HAP-1 (cell line): ENCODE results near the gene ZNF563.
"Not testable (repeated sequence)": the region's sequence is repeated elsewhere in the genome, so short reads cannot be mapped to it uniquely, and the experiment has no call there.

Source experiments
- DNase-seq, 2 experiments: peaks; one replicate each; pipeline ENCODE4 v3.0.0-alpha.2; 2016 to 2020; ENCODE audit warnings: low spot score in 2 of 2
- H3K27me3 ChIP-seq: fragments of 250-450 bp; sonication (Bioruptor Pico); 2 replicates; pipeline ENCODE4 v1.5.1; 2020; ENCODE audit warnings: low read depth, mild to moderate bottlenecking, moderate library complexity
- H3K36me3 ChIP-seq: fragments of 250-450 bp; sonication (Bioruptor Pico); replicated peaks from 2 replicates; pipeline ENCODE4 v1.5.1; 2020; ENCODE audit warnings: mild to moderate bottlenecking
- H3K4me1 ChIP-seq: fragments of 250-450 bp; sonication (Bioruptor Pico); 2 replicates; pipeline ENCODE4 v1.5.1; 2020; ENCODE audit warnings: mild to moderate bottlenecking
- H3K4me3 ChIP-seq: fragments of 250-450 bp; sonication (Bioruptor Pico); 2 replicates; pipeline ENCODE4 v1.5.1; 2020; ENCODE audit warnings: mild to moderate bottlenecking, moderate library complexity
- H3K9me3 ChIP-seq: fragments of 250-450 bp; sonication (Bioruptor Pico); 2 replicates; pipeline ENCODE4 v1.5.1; 2020; ENCODE audit warnings: mild to moderate bottlenecking, moderate library complexity
- in situ Hi-C: fragments of 300-500 bp; cut with MboI; formaldehyde crosslinking; loops from 3 replicates; pipeline ENCODE4 v1.14.3; 2020; ENCODE audit warnings: low sequenced_read_pairs, inconsistent platforms, mixed read lengths

Gene ZNF563

DNA sequence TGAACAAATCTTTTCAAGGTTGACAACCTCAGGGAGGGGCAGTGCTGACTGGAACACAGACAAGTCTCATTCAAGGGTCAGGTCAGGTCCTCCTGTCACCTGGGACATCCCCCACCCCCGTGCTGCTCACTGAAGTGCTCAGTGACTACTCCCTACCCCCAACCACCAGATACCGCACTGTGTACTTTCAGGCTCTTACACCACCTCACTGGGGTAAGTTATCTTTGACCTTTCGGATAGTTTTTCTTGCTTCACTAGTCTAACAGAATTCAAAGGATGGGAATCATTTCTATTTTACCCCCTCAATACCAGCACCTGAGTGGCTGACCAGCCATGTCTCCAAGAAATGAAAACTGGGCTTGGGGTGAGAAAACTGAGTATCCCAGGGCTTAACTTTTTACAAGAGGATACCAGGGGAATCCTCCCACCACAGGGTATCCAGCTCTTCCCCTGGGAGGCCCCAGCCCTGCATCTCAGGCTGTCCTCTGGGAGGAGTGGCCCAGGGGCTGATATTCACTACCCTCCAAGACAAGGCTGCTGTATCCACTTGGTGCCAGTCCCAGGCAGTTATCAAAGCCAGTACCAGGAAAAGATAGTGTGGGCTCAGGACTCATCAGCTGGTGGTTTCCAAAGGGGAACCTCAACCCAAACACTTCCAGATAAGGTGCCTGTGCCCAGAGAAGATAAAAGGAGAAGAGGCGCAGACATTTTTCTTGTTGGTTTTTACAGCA lies 2.1 kb downstream of the ZNF563 start:
- in situ Hi-C loops = no loop called here
- H3K9me3 ChIP-seq = no peaks in the 10 kb centered on the region

DNA sequence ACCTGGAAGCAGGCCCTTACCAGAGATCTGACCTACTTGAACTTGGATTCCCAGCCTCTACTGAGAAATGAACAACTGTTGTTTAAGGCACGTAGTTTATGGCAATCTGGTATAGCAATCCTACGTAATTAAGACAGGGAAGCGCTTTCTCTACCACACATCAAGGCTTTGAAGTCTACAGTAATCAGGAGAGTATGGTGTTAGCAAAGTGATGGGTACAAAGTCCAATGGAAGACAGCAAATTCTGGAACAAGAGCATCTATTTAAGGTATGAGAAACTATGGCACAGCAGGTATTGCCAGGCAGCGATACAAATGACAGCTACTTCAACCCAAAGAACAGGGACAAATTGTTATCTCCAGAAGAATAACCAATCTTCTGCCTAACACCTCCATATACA lies 3.1 kb downstream of the ZNF563 start:
- Histone ChIP-seq H3K27me3 (no peaks in the 10 kb centered on the region), H3K9me3 (no peaks in the 10 kb centered on the region; the same call in 1 of the 2 replicates), H3K4me3 (no peak overlapping the region), H3K4me1 (peaks cover 3% of the 10 kb centered on the region; the same call in 1 of the 2 replicates), H3K36me3 (no peaks in the 10 kb centered on the region)
- in situ Hi-C loops = no loop called here
- no peak for DNase-seq

More for the DNA sequence above, 2.1 kb downstream of the ZNF563 start:
- peaks cover 3% of the 10 kb centered on the region; the same call in 1 of the 2 replicates for H3K4me1 ChIP-seq
- H3K27me3 ChIP-seq = no peaks in the 10 kb centered on the region
- no peaks in the 10 kb centered on the region for H3K36me3 ChIP-seq
- no peak overlapping the region for H3K4me3 ChIP-seq
- no peak for DNase-seq

DNA sequence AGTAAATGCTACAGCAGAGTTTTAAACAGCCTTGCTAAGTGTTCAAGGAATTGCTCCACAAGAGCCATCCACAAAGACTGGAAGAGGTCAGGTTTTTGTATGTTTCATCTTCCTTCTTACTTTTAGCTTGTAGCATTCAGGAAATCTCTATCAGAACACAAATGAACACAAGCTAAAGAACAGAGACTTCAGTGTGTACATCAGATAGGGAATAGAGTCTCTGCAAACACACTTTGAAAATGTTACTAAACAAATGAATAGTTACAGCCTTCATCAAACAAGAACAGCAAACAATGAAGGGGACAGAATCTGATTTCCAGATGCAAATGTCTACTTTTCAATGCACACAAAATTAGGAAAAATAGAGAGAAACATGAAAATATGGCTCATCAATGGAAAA lies 7.7 kb downstream of the ZNF563 start:
- Histone ChIP-seq H3K4me1 (no peaks in the 10 kb centered on the region), H3K9me3 (peaks cover 3% of the 10 kb centered on the region), H3K4me3 (no peak overlapping the region), H3K27me3 (no peaks in the 10 kb centered on the region), H3K36me3 (no peaks in the 10 kb centered on the region)
- in situ Hi-C loops = no loop called here
- no peak for DNase-seq

DNA sequence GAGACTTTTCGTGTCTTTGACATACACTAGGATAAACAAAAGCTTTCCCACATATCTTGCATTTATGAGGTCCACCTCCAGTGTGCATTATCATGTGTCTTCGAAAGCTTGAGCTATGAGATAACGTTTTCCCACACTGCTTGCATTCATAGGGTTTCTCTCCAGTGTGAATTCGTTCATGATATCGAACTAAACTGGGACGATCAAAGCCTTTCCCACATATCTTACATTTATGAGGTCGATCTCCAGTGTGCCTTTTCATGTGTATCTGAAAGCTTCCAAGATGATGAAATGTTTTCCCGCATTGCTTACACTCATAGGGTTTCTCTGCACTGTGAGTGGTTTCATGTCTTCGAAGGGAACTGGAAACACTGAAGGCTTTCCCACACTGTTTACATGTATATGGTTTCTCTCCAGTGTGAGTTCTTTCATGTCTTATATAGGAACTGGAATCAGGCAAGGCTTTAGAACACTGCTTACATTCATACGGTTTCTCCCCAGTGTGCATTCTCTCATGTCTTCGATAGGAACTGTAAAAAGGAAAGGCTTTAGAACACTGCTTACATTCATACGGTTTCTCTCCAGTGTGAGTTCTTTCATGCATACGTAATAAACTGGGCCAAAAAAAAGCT lies 14.5 kb downstream of the ZNF563 start:
- Histone ChIP-seq H3K27me3 (no peaks in the 10 kb centered on the region), H3K4me1 (no peaks in the 10 kb centered on the region), H3K4me3 (no peak overlapping the region), H3K36me3 (no peaks in the 10 kb centered on the region), H3K9me3 (peaks cover 9% of the 10 kb centered on the region; the same call in 1 of the 2 replicates)
- in situ Hi-C loops = no loop called here
- no peak for DNase-seq

DNA sequence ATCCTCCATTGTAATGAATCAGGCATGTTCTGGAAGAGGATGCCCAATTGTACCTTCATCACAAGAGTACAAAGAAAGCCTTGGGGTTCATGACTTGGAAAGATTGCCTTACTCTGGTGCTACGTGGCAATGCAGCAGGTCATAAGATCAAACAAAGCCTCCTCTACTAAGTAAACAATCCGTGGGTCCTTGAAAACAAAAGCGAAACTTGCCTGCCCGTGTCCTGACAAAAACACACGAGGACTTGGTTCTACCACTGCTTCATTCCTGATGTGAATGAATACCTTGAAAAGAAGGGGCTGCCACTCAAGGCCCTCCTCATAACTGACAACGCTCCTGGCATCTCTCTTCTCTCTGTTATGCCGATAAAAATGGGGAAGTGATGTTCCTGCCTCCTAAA lies 18.9 kb downstream of the ZNF563 start:
- Histone ChIP-seq H3K9me3 (peaks cover 6% of the 10 kb centered on the region; the same call in 1 of the 2 replicates), H3K4me1 (no peaks in the 10 kb centered on the region), H3K36me3 (no peaks in the 10 kb centered on the region), H3K4me3 (no peak overlapping the region), H3K27me3 (no peaks in the 10 kb centered on the region)
- DNase-seq = no peak
- in situ Hi-C loops = no loop called here

DNA sequence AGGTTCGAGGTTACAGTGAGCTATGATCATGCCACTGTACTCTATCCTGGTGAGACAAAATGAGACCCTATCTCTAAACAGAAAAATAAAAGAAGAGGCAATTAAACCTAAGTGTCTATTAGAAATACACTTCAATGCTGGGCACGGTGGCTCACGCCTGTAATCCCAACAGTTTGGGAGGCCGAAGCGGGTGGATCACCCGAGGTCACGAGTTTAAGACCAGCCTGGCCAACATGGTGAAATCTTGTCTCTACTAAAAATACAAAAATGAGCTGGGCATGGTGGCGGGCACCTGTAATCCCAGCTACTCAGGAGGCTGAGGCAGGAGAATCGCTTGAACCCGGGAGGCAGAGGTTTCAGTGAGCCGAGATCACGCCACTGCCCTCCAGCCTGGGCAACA lies 24.5 kb downstream of the ZNF563 start:
- H3K9me3 ChIP-seq, H3K4me3 ChIP-seq, H3K36me3 ChIP-seq, H3K4me1 ChIP-seq, H3K27me3 ChIP-seq, DNase-seq, in situ Hi-C loops: not testable (repeated sequence)

DNA sequence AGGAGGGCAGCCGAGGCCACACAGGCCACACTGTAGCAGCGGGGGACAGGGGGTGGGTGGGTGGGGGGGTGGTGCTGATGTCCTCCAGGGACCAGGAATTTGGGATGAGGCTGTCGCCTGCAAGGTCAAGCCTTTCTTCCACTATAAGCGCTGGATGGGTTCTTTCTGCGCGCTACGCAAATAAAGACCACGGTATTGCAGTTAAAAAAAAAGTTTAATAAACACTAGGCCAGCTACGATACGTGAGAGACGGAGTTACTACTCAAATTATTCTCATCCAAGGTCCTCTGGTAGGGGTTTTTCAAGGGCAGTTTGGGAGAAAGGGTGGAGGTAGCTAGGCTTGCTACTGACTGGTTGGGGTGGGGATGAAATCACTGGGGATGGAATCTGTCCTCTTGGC lies 38.2 kb downstream of the ZNF563 start:
- in situ Hi-C loops = no loop called here
- no peak for DNase-seq

DNA sequence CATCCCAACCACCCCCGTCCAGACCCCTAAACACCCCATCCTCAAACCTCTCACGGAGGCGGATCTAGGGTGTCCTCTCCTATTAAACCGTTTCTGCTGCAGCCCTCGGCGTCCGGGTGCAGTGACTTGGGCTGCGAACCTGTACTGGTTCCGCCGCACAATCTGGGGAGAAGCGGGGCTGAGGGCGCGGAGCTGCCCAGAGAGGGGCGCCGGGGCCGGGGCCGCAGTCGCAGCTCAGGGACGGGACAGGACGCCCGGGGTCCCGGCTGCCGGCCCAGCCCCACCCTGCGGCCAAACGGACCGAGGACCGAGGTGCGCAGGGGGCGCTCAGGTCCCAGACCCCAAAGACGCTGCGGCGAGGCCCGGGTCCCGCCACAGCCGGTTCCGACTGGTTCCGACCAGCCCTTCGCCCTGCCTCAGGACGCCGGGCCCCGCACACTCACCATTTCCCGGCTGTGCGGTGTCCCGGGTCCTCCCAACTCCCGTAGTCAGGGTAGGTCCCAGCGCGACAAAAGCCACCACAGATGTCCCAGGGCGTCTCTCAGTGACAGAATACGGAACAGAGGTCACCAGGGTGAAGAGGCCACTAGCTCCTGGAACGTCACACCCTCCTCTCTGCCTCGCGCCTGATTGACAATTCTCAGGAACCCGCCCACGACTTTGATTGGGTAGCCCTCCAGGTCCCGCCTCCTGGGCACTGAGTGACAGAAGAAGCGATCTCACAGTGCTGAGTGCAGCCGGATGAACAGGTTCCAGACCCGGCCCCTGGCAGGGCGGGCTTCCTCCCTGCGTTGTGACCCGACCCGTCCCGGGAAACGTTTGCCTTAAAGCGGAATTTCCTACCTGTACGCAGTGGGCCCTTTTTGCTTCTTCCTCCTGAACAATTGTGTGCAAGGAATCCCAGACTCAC lies 38.9 kb downstream of the ZNF563 start, which contains the start of gene ZNF44:
ZNF44 (minus strand) TSS at position 635 of the 910 bp plus-strand sequence; CDS start at position 446, 189 bp downstream.
- peak within 1 kb of the TSS; percentile 87 for H3K4me3 ChIP-seq
- in situ Hi-C loops = no loop called here
- H3K9me3 ChIP-seq = 0 out of 2 replicates have a peak, but pooled peaks cover 5% of the 10 kb centered on the region
- peak; percentile 90 to 97 for DNase-seq
- no peaks in the 10 kb centered on the region for H3K27me3 ChIP-seq
- peaks cover 7% of the 10 kb centered on the region; the same call in 1 of the 2 replicates for H3K4me1 ChIP-seq
- no peaks in the 10 kb centered on the region for H3K36me3 ChIP-seq

More for the DNA sequence above, 38.2 kb downstream of the ZNF563 start:
- H3K9me3 ChIP-seq = 0 out of 2 replicates have a peak, but pooled peaks cover 5% of the 10 kb centered on the region
- H3K4me1 ChIP-seq = peaks cover 7% of the 10 kb centered on the region; the same call in 1 of the 2 replicates
- no peaks in the 10 kb centered on the region for H3K27me3 ChIP-seq
- H3K36me3 ChIP-seq = no peaks in the 10 kb centered on the region
- peak overlapping the region; percentile 87 for H3K4me3 ChIP-seq

DNA sequence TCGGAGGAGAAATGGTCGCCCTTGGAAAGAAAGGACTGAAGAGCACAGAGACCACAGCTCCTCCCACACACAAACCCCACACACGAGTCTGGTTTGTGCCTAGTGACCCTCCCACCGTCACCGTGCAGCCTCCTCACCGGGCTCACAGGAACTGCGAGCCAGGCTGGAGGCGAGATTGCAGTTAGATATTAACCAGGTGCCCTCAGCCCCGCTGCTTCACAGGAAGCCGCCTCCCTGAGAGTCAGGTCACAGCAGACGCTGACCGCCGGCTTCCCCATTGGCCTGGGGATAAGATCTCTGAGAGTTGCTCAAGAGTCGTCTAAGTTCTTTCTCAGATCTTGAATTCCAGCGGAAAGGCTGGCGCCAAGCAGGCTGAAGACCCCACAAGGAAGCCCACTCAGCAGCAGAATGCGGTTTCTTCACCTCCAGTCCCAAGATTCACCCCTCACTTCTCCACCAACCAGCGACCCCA lies 39.6 kb downstream of the ZNF563 start:
- H3K9me3 ChIP-seq = 0 out of 2 replicates have a peak, but pooled peaks cover 5% of the 10 kb centered on the region
- H3K27me3 ChIP-seq = no peaks in the 10 kb centered on the region
- H3K4me1 ChIP-seq = peaks cover 7% of the 10 kb centered on the region; the same call in 1 of the 2 replicates
- in situ Hi-C loops = no loop called here
- peak overlapping the region; percentile 87 for H3K4me3 ChIP-seq
- peak; percentile 21 to 60 for DNase-seq
- no peaks in the 10 kb centered on the region for H3K36me3 ChIP-seq

DNA sequence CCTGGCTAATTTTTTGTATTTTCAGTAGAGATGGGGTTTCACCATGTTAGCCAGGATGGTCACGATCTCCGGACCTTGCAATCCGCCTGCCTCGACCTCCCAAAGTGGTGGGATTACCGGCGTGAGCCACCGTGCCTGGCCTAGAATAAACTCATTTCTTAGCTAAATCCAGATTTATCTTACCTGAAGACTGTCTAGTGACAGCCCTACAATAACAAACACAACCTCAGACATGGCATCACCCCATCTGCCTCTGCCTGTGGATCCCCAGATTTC lies 43.7 kb downstream of the ZNF563 start:
- H3K36me3 ChIP-seq = no peaks in the 10 kb centered on the region
- no peaks in the 10 kb centered on the region; the same call in 1 of the 2 replicates for H3K9me3 ChIP-seq
- H3K4me1 ChIP-seq = peaks cover 7% of the 10 kb centered on the region; the same call in 1 of the 2 replicates
- in situ Hi-C loops = no loop called here
- no peak overlapping the region for H3K4me3 ChIP-seq
- H3K27me3 ChIP-seq = no peaks in the 10 kb centered on the region
- no peak for DNase-seq

DNA sequence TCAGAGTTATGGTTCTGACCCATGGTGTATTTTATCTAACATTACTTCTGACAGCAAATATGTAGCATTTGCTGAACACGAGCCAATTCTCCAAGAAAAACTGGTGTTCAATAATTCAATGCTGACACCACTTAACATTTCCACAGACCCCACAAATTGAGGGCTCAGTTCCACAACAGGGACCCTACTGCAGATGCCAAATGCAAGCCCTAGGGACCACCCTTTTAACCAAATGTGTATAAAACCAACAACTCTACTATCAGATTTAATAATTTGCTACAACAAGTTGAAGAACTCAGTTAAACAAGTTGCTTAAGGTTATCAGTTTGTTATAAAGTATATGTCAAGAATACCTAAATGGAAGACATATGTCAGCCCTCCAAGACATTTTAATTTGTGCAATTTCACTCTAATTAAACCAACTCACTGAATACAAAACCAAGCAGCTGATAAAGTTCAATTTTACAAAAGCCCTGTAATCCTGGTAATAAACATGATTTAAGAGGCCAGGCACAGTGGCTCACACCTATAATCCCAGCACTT lies 45.4 kb downstream of the ZNF563 start:
- in situ Hi-C loops = no loop called here
- no peaks in the 10 kb centered on the region; the same call in 1 of the 2 replicates for H3K9me3 ChIP-seq
- no peak for DNase-seq
- H3K36me3 ChIP-seq = no peaks in the 10 kb centered on the region
- H3K4me3 ChIP-seq = no peak overlapping the region
- H3K27me3 ChIP-seq = no peaks in the 10 kb centered on the region
- no peaks in the 10 kb centered on the region for H3K4me1 ChIP-seq

DNA sequence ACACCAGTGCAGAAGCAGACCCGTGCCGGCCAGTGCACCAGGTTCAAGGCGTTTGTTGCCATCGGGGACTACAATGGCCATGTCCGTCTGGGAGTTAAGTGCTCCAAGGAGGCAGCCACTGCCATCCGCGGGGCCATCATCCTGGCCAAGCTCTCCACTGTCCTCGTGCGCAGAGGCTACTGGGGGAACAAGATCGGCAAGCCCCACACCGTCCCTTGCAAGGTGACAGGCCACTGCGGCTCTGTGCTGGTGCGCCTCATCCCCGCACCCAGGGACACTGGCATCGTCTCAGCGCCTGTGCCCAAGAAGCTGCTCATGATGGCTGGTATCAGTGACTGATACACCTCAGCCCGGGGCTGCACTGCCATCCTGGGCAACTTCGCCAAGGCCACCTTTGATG lies 48.8 kb downstream of the ZNF563 start:
- no peak overlapping the region for H3K4me3 ChIP-seq
- no peaks in the 10 kb centered on the region for H3K27me3 ChIP-seq
- no peak for DNase-seq
- no peaks in the 10 kb centered on the region for H3K36me3 ChIP-seq
- H3K4me1 ChIP-seq = no peaks in the 10 kb centered on the region
- peaks cover 2% of the 10 kb centered on the region; the same call in 1 of the 2 replicates for H3K9me3 ChIP-seq
- in situ Hi-C loops = no loop called here

DNA sequence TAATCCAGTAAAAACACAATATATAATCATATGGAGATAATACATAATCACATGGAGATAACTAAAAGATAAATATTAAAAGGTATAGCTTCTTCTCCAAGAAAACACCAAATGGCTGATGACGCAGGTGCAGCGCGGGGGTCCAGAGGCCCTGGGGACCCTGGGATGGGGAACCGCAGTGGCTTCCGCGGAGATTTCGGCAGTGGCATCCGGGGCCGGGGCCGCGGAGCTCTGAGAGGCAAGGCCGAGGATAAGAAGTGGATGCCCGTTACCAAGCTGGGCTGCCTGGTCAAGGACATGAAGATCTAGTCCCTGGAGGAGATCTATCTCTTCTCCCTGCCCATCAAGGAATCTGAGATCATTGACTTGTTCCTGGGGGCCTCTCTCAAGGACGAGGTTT lies 49.2 kb downstream of the ZNF563 start:
- Histone ChIP-seq H3K4me3 (no peak overlapping the region), H3K4me1 (no peaks in the 10 kb centered on the region), H3K27me3 (no peaks in the 10 kb centered on the region), H3K9me3 (peaks cover 2% of the 10 kb centered on the region; the same call in 1 of the 2 replicates), H3K36me3 (no peaks in the 10 kb centered on the region)
- in situ Hi-C loops = no loop called here
- no peak for DNase-seq
